HCT116 (cell line): Measurements from ENCODE around the gene TCEAL4. TPM values are rescaled to one million over a fixed set of nuclear protein-coding genes. Genes with fewer than 3 reads are reported as not detected.

Source experiments
- ATAC-seq: fragments of 200-7000 bp; cut with Tn5 transposase; 2 replicates; pipeline ENCODE4 v1.9.1; 2020; ENCODE audit warnings: mild to moderate bottlenecking, moderate library complexity
- BruUV-seq: library from RNA; stranded (reverse); fragments of 400-500 nt; replicated peaks from 2 replicates; lab custom pipeline; 2021; lab: Mats Ljungman, UMichigan
- CTCF ChIA-PET: fragments of 300-600 bp; sonication (Branson Sonifier 250); formaldehyde crosslinking; loops from one replicate; lab custom pipeline; 2021; ENCODE audit warnings: antibody characterized with exemption; lab: Charles Lee
- POLR2A ChIA-PET: fragments of 300-600, 350-600 bp; sonication (Branson Sonifier 250); formaldehyde crosslinking; loops from one replicate; lab custom pipeline; 2021; ENCODE audit warnings: antibody characterized with exemption; lab: Charles Lee
- RAD21 ChIA-PET, 2 experiments: fragments of 300-600 bp; sonication (Branson Sonifier 250); formaldehyde crosslinking; loops; one replicate each; lab custom pipeline; 2023; ENCODE audit warnings: low total read pairs in 2 of 2; ENCODE audit not compliant: uncharacterized antibody in 2 of 2, unreplicated experiment in 2 of 2, low non-redundant PET in 1 of 2; lab: Charles Lee
- DNase-seq: peaks from one replicate; pipeline ENCODE4 v3.0.0-alpha.2; 2010; ENCODE audit warnings: low read depth, low spot score
- H2AFZ ChIP-seq: fragments of 200-600 bp; shearing (Covaris generic), sonication (generic); 2 replicates; pipeline ENCODE4 v1.6.1; 2017; ENCODE audit warnings: low read depth, mixed run types, mixed read lengths, antibody characterized with exemption, low read length; ENCODE audit not compliant: poor library complexity, severe bottlenecking
- H3K27ac ChIP-seq: 2 replicates; pipeline ENCODE4 v1.5.1; 2012; ENCODE audit warnings: low read depth, low read length
- H3K27me3 ChIP-seq: fragments of 200-600 bp; sonication (generic); 2 replicates; pipeline ENCODE4 v1.6.1; 2016; ENCODE audit warnings: mixed run types, low read length, mixed read lengths; ENCODE audit not compliant: insufficient read depth
- H3K36me3 ChIP-seq, 2 experiments: fragments of 200-500 bp in 1 of 2; fragments of 200-600 bp in 1 of 2; sonication (Bioruptor generic) in 1 of 2; sonication (generic) in 1 of 2; 2 replicates each; pipeline versions ENCODE4 v1.5.1 to v1.6.1; 2014 to 2016; ENCODE audit warnings: low read length in 2 of 2, inconsistent platforms in 1 of 2, mixed read lengths in 1 of 2, mixed run types in 1 of 2; ENCODE audit not compliant: insufficient read depth in 2 of 2, control insufficient read depth in 1 of 2
- H3K4me1 ChIP-seq, 2 experiments: fragments of 200-600 bp in 1 of 2; sonication (generic) in 1 of 2; 2 replicates each; pipeline versions ENCODE4 v1.5.1 to v1.6.1; 2012 to 2017; ENCODE audit warnings: low read length in 2 of 2, inconsistent platforms in 1 of 2, mild to moderate bottlenecking in 1 of 2, mixed read lengths in 1 of 2, mixed run types in 1 of 2, moderate library complexity in 1 of 2; ENCODE audit not compliant: insufficient read depth in 2 of 2, control insufficient read depth in 1 of 2
- H3K4me2 ChIP-seq: fragments of 200-600 bp; sonication (generic); 2 replicates; pipeline ENCODE4 v1.6.1; 2017; ENCODE audit warnings: mixed run types, low read length, mixed read lengths
- H3K4me3 ChIP-seq, 2 experiments: fragments of 200-600 bp in 1 of 2; sonication (generic) in 1 of 2; replicated peaks in 1 of 2; 2 replicates each; pipeline ENCODE4 v1.5.1; 2011 to 2016; ENCODE audit warnings: low read length in 2 of 2, control low read depth in 1 of 2, low read depth in 1 of 2, mild to moderate bottlenecking in 1 of 2, mixed read lengths in 1 of 2, mixed run types in 1 of 2
- H3K79me2 ChIP-seq: fragments of 200-600 bp; sonication (generic); 2 replicates; pipeline ENCODE4 v1.6.1; 2017; ENCODE audit warnings: mild to moderate bottlenecking, mixed run types, low read length, moderate library complexity, mixed read lengths; ENCODE audit not compliant: insufficient read depth
- H3K9ac ChIP-seq: fragments of 200-600 bp; sonication (generic); 2 replicates; pipeline ENCODE4 v1.6.1; 2016; ENCODE audit warnings: low read length, mixed read lengths
- H3K9me2 ChIP-seq: fragments of 200-600 bp; sonication (generic), shearing (Covaris generic); 2 replicates; pipeline ENCODE4 v1.6.1; 2017; ENCODE audit warnings: mixed run types, mild to moderate bottlenecking, moderate library complexity; ENCODE audit not compliant: insufficient read depth
- H3K9me3 ChIP-seq, 2 experiments: fragments of 200-500 bp in 1 of 2; fragments of 200-600 bp in 1 of 2; sonication (Bioruptor generic) in 1 of 2; sonication (generic) in 1 of 2; 2 replicates each; pipeline ENCODE4 v1.6.1; 2014 to 2017; ENCODE audit warnings: low read length in 2 of 2, mixed read lengths in 2 of 2, inconsistent platforms in 1 of 2, low read depth in 1 of 2, mild to moderate bottlenecking in 1 of 2, mixed run types in 1 of 2, moderate library complexity in 1 of 2; ENCODE audit not compliant: control insufficient read depth in 1 of 2, insufficient read depth in 1 of 2
- H4K20me1 ChIP-seq: fragments of 200-600 bp; sonication (generic), shearing (Covaris generic); 2 replicates; pipeline ENCODE4 v1.6.1; 2017; ENCODE audit warnings: mixed run types, mild to moderate bottlenecking, moderate library complexity; ENCODE audit not compliant: insufficient read depth
- CBX3 ChIP-seq: IDR thresholded peaks from 2 replicates; pipeline ENCODE4 v1.6.1; 2012; ENCODE audit warnings: low read depth
- CEBPB ChIP-seq: IDR thresholded peaks from 2 replicates; pipeline ENCODE4 v1.6.1; 2012; ENCODE audit warnings: low read depth
- ELF1 ChIP-seq: IDR thresholded peaks from 2 replicates; pipeline ENCODE4 v1.6.1; 2012; ENCODE audit warnings: low read depth, borderline replicate concordance
- EZH2 ChIP-seq: fragments of 200-600 bp; sonication (generic); IDR thresholded peaks from 2 replicates; pipeline ENCODE4 v1.6.1; 2017; ENCODE audit warnings: antibody characterized with exemption, mixed run types
- EZH2phosphoT487 ChIP-seq: fragments of 200-600 bp; IDR thresholded peaks from 2 replicates; pipeline ENCODE4 v1.6.1; 2018; ENCODE audit warnings: antibody characterized with exemption, borderline replicate concordance
- FOSL1 ChIP-seq: IDR thresholded peaks from 2 replicates; pipeline ENCODE4 v1.6.1; 2012; ENCODE audit warnings: low read depth
- JUND ChIP-seq: IDR thresholded peaks from 2 replicates; pipeline ENCODE4 v1.6.1; 2012
- POLR2A ChIP-seq: IDR thresholded peaks from 2 replicates; pipeline ENCODE4 v1.7.0; 2011; ENCODE audit warnings: borderline replicate concordance; ENCODE audit not compliant: insufficient read depth, insufficient read length; ENCODE audit errors: extremely low read depth
- POLR2AphosphoS5 ChIP-seq: IDR thresholded peaks from 2 replicates; pipeline ENCODE4 v1.6.1; 2011; ENCODE audit warnings: mild to moderate bottlenecking, low read depth, low read length, moderate library complexity
- RAD21 ChIP-seq: IDR thresholded peaks from 2 replicates; pipeline ENCODE4 v1.6.1; 2012; ENCODE audit warnings: low read depth, mild to moderate bottlenecking
- SIN3A ChIP-seq: IDR thresholded peaks from 2 replicates; pipeline ENCODE4 v1.6.1; 2012; ENCODE audit warnings: low read depth
- SRF ChIP-seq: IDR thresholded peaks from 2 replicates; pipeline ENCODE4 v1.6.1; 2012; ENCODE audit warnings: low read depth
- TCF7L2 ChIP-seq: IDR thresholded peaks from 2 replicates; pipeline ENCODE4 v1.7.0; 2011; ENCODE audit warnings: borderline replicate concordance, inconsistent platforms; ENCODE audit not compliant: insufficient read depth, insufficient read length; ENCODE audit errors: extremely low read depth
- YY1 ChIP-seq: IDR thresholded peaks from 2 replicates; pipeline ENCODE4 v1.6.1; 2011; ENCODE audit warnings: low read length, low read depth, moderate library complexity, mild to moderate bottlenecking; ENCODE audit not compliant: insufficient replicate concordance; ENCODE audit errors: extremely low read depth
- ZFX ChIP-seq: fragments of 450-650 bp; IDR thresholded peaks from 2 replicates; pipeline ENCODE4 v1.6.1; 2017
- intact Hi-C: fragments of 100-400 bp; cut with micrococcal nuclease; formaldehyde crosslinking; loops from 2 replicates; pipeline ENCODE4 v1.10.0; 2022
- total RNA-seq: library from RNA; stranded (reverse); gene quantifications from one replicate; pipeline ENCODE4 v1.2.1, GENCODE V29; 2021; ENCODE audit not compliant: unreplicated experiment
- TF ChIP-seq, protein P1 (sequence below): IDR thresholded peaks from 2 replicates; pipeline ENCODE4 v1.6.1; 2012; ENCODE audit warnings: low read depth
- TF ChIP-seq, protein P2 (sequence below): IDR thresholded peaks from 2 replicates; pipeline ENCODE4 v1.6.1; 2012
- TF ChIP-seq, protein P3 (sequence below): IDR thresholded peaks from 2 replicates; pipeline ENCODE4 v1.6.1; 2011; ENCODE audit warnings: mild to moderate bottlenecking, low read length, moderate library complexity; ENCODE audit not compliant: insufficient replicate concordance; ENCODE audit errors: extremely low read depth
- TF ChIP-seq, protein P4 (sequence below), 3 experiments: fragments of 200-600 bp in 1 of 3; sonication (generic) in 1 of 3; IDR thresholded peaks in 2 of 3; conservative IDR thresholded peaks in 1 of 3; 2 replicates each; pipeline ENCODE4 v1.5.1; 2012 to 2017; ENCODE audit warnings: low read depth in 2 of 3, low read length in 2 of 3, antibody characterized with exemption in 1 of 3, borderline replicate concordance in 1 of 3, control low read depth in 1 of 3, mild to moderate bottlenecking in 1 of 3, mixed read lengths in 1 of 3, mixed run types in 1 of 3, moderate library complexity in 1 of 3; ENCODE audit not compliant: insufficient read depth in 1 of 3

The TCEAL4 gene
- total RNA-seq, 1 experiment from 2014 or later: 23.5 TPM

DNA sequence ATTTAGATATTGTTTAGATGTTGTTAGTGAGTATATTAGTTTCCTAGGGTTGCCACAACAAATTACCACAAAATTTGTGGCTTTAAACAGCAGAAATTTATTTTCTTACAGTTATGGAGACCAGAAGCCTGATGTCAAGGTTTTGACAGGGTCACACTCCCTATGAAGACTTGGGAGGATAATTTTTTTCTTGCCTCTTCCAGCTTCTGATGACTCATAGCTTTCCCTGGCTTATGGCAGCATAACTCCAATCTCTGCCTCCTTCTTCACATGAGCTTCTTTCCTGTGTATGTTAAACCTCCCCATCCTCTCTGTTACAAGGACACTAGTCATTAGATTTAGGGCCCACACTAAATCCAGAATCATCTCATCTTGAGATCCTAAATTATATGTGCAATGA is 45.2 kb upstream of the TCEAL4 start:
- ATAC-seq: no peak
- H3K36me3 ChIP-seq: no peaks in the 10 kb centered on the region
- no peak overlapping the region for H3K27ac ChIP-seq
- no peak overlapping the region for H3K9ac ChIP-seq
- DNase-seq: no peak
- no peak for TF ChIP-seq POLR2AphosphoS5
- no peak for TF ChIP-seq EZH2
- TF ChIP-seq, protein P1, sequence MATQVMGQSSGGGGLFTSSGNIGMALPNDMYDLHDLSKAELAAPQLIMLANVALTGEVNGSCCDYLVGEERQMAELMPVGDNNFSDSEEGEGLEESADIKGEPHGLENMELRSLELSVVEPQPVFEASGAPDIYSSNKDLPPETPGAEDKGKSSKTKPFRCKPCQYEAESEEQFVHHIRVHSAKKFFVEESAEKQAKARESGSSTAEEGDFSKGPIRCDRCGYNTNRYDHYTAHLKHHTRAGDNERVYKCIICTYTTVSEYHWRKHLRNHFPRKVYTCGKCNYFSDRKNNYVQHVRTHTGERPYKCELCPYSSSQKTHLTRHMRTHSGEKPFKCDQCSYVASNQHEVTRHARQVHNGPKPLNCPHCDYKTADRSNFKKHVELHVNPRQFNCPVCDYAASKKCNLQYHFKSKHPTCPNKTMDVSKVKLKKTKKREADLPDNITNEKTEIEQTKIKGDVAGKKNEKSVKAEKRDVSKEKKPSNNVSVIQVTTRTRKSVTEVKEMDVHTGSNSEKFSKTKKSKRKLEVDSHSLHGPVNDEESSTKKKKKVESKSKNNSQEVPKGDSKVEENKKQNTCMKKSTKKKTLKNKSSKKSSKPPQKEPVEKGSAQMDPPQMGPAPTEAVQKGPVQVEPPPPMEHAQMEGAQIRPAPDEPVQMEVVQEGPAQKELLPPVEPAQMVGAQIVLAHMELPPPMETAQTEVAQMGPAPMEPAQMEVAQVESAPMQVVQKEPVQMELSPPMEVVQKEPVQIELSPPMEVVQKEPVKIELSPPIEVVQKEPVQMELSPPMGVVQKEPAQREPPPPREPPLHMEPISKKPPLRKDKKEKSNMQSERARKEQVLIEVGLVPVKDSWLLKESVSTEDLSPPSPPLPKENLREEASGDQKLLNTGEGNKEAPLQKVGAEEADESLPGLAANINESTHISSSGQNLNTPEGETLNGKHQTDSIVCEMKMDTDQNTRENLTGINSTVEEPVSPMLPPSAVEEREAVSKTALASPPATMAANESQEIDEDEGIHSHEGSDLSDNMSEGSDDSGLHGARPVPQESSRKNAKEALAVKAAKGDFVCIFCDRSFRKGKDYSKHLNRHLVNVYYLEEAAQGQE: no peak
- TF ChIP-seq, protein P2, sequence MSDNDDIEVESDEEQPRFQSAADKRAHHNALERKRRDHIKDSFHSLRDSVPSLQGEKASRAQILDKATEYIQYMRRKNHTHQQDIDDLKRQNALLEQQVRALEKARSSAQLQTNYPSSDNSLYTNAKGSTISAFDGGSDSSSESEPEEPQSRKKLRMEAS: no peak
- TF ChIP-seq ZFX: no peak
- TF ChIP-seq POLR2A: no peak
- no peak for TF ChIP-seq TCF7L2
- TF ChIP-seq ELF1: no peak
- TF ChIP-seq EZH2phosphoT487: no peak
- TF ChIP-seq, protein P3, sequence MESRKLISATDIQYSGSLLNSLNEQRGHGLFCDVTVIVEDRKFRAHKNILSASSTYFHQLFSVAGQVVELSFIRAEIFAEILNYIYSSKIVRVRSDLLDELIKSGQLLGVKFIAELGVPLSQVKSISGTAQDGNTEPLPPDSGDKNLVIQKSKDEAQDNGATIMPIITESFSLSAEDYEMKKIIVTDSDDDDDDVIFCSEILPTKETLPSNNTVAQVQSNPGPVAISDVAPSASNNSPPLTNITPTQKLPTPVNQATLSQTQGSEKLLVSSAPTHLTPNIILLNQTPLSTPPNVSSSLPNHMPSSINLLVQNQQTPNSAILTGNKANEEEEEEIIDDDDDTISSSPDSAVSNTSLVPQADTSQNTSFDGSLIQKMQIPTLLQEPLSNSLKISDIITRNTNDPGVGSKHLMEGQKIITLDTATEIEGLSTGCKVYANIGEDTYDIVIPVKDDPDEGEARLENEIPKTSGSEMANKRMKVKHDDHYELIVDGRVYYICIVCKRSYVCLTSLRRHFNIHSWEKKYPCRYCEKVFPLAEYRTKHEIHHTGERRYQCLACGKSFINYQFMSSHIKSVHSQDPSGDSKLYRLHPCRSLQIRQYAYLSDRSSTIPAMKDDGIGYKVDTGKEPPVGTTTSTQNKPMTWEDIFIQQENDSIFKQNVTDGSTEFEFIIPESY: no peak
- no peak for TF ChIP-seq RAD21
- TF ChIP-seq CEBPB: no peak
- TF ChIP-seq SRF: no peak
- TF ChIP-seq, protein P4, sequence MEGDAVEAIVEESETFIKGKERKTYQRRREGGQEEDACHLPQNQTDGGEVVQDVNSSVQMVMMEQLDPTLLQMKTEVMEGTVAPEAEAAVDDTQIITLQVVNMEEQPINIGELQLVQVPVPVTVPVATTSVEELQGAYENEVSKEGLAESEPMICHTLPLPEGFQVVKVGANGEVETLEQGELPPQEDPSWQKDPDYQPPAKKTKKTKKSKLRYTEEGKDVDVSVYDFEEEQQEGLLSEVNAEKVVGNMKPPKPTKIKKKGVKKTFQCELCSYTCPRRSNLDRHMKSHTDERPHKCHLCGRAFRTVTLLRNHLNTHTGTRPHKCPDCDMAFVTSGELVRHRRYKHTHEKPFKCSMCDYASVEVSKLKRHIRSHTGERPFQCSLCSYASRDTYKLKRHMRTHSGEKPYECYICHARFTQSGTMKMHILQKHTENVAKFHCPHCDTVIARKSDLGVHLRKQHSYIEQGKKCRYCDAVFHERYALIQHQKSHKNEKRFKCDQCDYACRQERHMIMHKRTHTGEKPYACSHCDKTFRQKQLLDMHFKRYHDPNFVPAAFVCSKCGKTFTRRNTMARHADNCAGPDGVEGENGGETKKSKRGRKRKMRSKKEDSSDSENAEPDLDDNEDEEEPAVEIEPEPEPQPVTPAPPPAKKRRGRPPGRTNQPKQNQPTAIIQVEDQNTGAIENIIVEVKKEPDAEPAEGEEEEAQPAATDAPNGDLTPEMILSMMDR (IDR thresholded peaks at IDR 0.05 in 2 of 3, conservative IDR thresholded peaks at IDR 0.05 in 1 of 3; ENCODE audit: borderline replicate concordance in 1 of 3, insufficient read depth in 1 of 3, low read depth in 2 of 3, low read length in 2 of 3): no peak
- TF ChIP-seq SIN3A: no peak
- no peak for TF ChIP-seq YY1
- TF ChIP-seq CBX3: no peak
- no peak for TF ChIP-seq JUND
- TF ChIP-seq FOSL1: no peak
- TF ChIP-seq, all 23 proteins: peak for 0
- no peaks in the 10 kb centered on the region for H3K79me2 ChIP-seq
- BruUV-seq: no TSS peak
- CTCF ChIA-PET: no interaction called here
- intact Hi-C loops: no loop called here
- no peaks in the 10 kb centered on the region for H3K27me3 ChIP-seq
- H3K4me1 ChIP-seq: no peaks in the 10 kb centered on the region
- H3K4me2 ChIP-seq: no peak overlapping the region
- POLR2A ChIA-PET: no interaction called here
- H2AFZ ChIP-seq: no peak overlapping the region
- no peaks in the 10 kb centered on the region for H4K20me1 ChIP-seq
- H3K9me2 ChIP-seq: no peaks in the 10 kb centered on the region
- RAD21 ChIA-PET: no interaction called here
- H3K9me3 ChIP-seq: no peaks in the 10 kb centered on the region
- no peak overlapping the region for H3K4me3 ChIP-seq
